Stimulated activated CD8-positive, alpha-beta memory T cell treated with anti-CD3 and anti-CD28 coated beads, Interleukin-12 subunit alpha, Interleukin-12 subunit beta, amount 100 ng/mL, for 4 hours (primary cell): ENCODE results near the gene FLNA.
"Not testable (repeated sequence)": the region's sequence is repeated elsewhere in the genome, so short reads cannot be mapped to it uniquely, and the experiment has no call there.

Experiments
- DNase-seq: peaks from one replicate; pipeline ENCODE4 v3.0.0-alpha.2; 2020; ENCODE audit warnings: low read depth

Gene FLNA

GRCh38 chrX:154399527-154400368 lies 25.3 kb upstream of the FLNA start:
- DNase-seq, result no peak

GRCh38 chrX:154398668-154399526 lies 24.5 kb upstream of the FLNA start:
- DNase-seq, result peak; percentile 64

GRCh38 chrX:154397888-154398667 lies 23.6 kb upstream of the FLNA start, which contains the start of gene RPL10:
Gene RPL10, plus strand, starts transcription at chrX:154398377. Its CDS starts 143 bp downstream, at chrX:154398520.
- peak; percentile 80 for DNase-seq

GRCh38 chrX:154396973-154397887 lies 22.8 kb upstream of the FLNA start:
- peak; percentile 50 for DNase-seq

GRCh38 chrX:154396363-154396762 lies 21.9 kb upstream of the FLNA start:
- not testable (repeated sequence) for DNase-seq

- not testable (repeated sequence) for DNase-seq
Observed at GRCh38 chrX:154389812-154390747, 15.6 kb upstream of the FLNA start.

- not testable (repeated sequence) for DNase-seq
Observed at GRCh38 chrX:154388649-154389048, 14.2 kb upstream of the FLNA start.

- DNase-seq, result not testable (repeated sequence)
Observed at GRCh38 chrX:154388094-154388493, 13.7 kb upstream of the FLNA start.

- no peak for DNase-seq
Observed at GRCh38 chrX:154384284-154384892, 10.0 kb upstream of the FLNA start.

GRCh38 chrX:154383359-154384283 lies 9.2 kb upstream of the FLNA start:
- DNase-seq, result no peak

- no peak for DNase-seq
Observed at GRCh38 chrX:154382483-154383069, 8.1 kb upstream of the FLNA start.

- DNase-seq, result no peak
Observed at GRCh38 chrX:154381271-154381670, 6.8 kb upstream of the FLNA start.

- DNase-seq, result no peak
Observed at GRCh38 chrX:154380787-154381186, 6.4 kb upstream of the FLNA start.

GRCh38 chrX:154380153-154380552 lies 5.7 kb upstream of the FLNA start:
- no peak for DNase-seq

- DNase-seq, result no peak
Observed at GRCh38 chrX:154379569-154379951, 5.1 kb upstream of the FLNA start.

- peak; percentile 92 for DNase-seq
Observed at GRCh38 chrX:154378799-154379568, 4.5 kb upstream of the FLNA start, which contains the start of gene EMD. Gene EMD, plus strand, starts transcription at chrX:154379295. Its CDS starts 190 bp downstream, at chrX:154379485.
